ENCODE results near the gene WDR37.
A peak's percentile ranks its signal among the peaks of the same experiment; 100 is the strongest.

Gene WDR37

DNA sequence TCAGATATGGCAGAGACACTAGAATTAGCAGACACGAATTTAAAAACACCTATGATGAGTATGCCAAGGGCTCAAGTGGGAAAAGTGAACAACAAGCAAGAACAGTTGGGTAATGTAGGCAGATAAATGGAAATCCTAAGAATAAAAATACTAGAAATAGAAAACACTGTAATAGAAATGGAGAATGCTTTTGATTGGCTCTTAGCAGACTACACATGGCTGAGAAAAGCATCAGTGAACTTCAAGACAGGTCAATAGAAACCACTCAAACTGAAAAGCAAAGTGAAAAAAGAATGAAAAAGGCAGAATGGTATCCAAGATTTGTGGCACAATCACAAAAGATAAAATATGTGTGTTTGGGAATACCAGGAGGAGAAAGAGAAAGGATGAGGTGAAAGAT, 82.3 kb downstream of the WDR37 start:
- DNase-seq, result no peak
- no peak for TF ChIP-seq GATA1 (IDR thresholded peaks at IDR 0.05; ENCODE audit: low read depth, low read length)
- TF ChIP-seq POLR2A (IDR thresholded peaks at IDR 0.05; ENCODE audit: low read length), result no peak

GRCh38 chr10:1141261-1141660, 85.1 kb downstream of the WDR37 start:
- DNase-seq, result no peak
- TF ChIP-seq POLR2A (IDR thresholded peaks at IDR 0.05; ENCODE audit: low read length) (no peak), GATA1 (IDR thresholded peaks at IDR 0.05; ENCODE audit: low read depth, low read length) (no peak)

GRCh38 chr10:1141701-1142100, 85.5 kb downstream of the WDR37 start:
- DNase-seq, result no peak
- no peak for TF ChIP-seq POLR2A (IDR thresholded peaks at IDR 0.05; ENCODE audit: low read length)
- TF ChIP-seq GATA1 (IDR thresholded peaks at IDR 0.05; ENCODE audit: low read depth, low read length), result no peak

- DNase-seq, result peak in 1 of 2 experiments; percentile 5
- no peak for TF ChIP-seq GATA1 (IDR thresholded peaks at IDR 0.05; ENCODE audit: low read depth, low read length)
- no peak for TF ChIP-seq POLR2A (IDR thresholded peaks at IDR 0.05; ENCODE audit: low read length)
Measured at GRCh38 chr10:1142596-1142995, 86.4 kb downstream of the WDR37 start.

- no peak for DNase-seq
- TF ChIP-seq POLR2A (IDR thresholded peaks at IDR 0.05; ENCODE audit: low read length) (no peak), GATA1 (IDR thresholded peaks at IDR 0.05; ENCODE audit: low read depth, low read length) (no peak)
Measured at GRCh38 chr10:1147810-1148209, 91.6 kb downstream of the WDR37 start.

DNA sequence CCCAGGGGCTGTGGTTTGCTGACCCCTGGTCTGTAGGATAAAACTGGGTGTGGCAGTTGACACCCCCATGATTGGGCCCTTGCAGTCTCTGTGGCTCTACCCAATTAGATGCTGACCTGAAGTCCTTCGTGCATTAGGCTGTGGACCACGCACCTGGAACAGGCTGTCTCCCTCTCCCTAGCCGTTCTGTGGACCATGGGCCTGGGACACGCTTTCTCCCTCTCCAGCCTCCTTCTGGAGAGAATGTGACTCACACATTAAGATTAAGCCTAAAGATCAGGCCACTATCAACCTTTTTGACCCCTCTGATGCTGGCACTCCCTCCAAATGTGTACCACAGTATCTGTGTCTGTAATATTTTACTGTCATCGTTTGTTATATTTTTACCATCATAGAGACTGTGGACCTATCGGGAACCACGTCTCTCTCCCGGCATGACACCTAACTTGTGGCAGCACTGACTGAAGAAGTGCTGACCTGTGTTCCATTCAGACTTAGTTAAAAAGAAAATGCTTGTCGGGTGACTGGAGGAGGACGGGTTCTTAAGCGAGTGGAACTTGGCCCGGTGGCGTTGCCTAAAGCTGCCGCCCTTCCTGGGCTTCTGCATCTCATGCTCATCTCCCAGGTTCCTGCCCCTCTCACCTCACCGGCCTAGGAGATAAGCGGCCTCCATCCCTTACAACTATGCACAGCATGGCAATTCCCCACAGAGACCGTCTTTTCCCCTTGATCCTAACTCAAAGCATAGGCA, 92.8 kb downstream of the WDR37 start:
- TF ChIP-seq GATA1 (IDR thresholded peaks at IDR 0.05; ENCODE audit: low read depth, low read length) (no peak), POLR2A (IDR thresholded peaks at IDR 0.05; ENCODE audit: low read length) (no peak)
- DNase-seq, result no peak

DNA sequence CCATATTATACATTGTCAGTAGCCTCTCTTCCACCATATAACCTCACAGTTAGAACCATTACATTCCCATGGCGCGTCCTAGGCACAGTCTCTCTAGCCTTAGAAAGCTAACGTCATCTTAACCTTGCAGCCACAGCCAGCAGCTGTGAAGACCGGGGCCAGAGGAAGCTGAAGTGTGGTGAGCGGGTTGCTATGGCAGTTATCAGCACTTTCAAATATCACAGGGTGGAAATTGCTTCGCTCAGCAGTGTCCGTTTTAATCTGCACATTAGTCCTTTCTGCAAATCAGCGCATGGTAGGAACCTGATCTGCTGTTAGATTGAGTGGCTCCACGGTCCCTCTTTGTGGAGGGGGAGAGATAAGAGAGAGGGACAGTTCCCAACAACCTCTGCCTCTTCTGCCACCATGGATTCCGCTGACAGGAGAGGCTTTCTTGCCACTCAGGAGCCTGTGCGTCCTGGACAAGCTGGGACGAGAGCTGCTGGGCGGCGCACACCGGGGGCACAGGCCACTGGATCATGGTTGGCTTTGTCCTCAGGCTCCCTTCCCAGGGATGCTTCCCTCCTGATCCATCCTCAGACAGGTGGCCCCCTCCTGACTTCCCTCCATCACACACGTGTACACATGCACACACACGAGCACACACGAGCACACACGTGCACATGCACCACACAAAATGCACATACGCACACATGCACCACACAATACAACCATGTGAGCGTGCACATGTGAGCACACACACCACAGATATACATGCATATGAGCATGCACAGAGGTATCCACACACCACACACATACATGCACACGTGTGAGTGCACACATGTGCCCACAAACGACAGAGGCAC, 93.8 kb downstream of the WDR37 start:
- peak; percentile 13 to 55 for DNase-seq

DNA sequence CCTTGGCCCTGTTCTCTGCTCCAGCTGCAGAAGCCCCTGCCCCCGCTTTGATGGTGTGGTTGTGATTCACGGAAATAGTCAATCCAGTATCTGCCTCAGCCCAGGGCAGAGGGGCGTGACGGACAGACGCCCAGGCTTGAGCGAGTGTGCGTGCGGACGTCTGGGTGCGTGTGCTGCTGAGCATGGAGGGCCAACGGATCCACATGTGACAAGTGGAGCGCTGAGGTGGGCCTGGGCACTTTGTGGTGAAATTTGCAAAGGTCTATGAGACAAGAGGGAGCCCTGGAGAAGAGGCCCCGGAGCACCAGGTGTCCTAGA, 94.4 kb downstream of the WDR37 start:
- TF ChIP-seq POLR2A (IDR thresholded peaks at IDR 0.05; ENCODE audit: low read length) (no peak), GATA1 (IDR thresholded peaks at IDR 0.05; ENCODE audit: low read depth, low read length) (no peak)

More for the DNA sequence above, 93.8 kb downstream of the WDR37 start:
- no peak for TF ChIP-seq GATA1 (IDR thresholded peaks at IDR 0.05; ENCODE audit: low read depth, low read length)
- no peak for TF ChIP-seq POLR2A (IDR thresholded peaks at IDR 0.05; ENCODE audit: low read length)

GRCh38 chr10:1151076-1152033, 95.2 kb downstream of the WDR37 start:
- TF ChIP-seq GATA1 (IDR thresholded peaks at IDR 0.05; ENCODE audit: low read depth, low read length), result no peak
- TF ChIP-seq POLR2A (IDR thresholded peaks at IDR 0.05; ENCODE audit: low read length), result no peak
- no peak for DNase-seq

More for the DNA sequence above, 94.4 kb downstream of the WDR37 start:
- DNase-seq, result no peak

DNA sequence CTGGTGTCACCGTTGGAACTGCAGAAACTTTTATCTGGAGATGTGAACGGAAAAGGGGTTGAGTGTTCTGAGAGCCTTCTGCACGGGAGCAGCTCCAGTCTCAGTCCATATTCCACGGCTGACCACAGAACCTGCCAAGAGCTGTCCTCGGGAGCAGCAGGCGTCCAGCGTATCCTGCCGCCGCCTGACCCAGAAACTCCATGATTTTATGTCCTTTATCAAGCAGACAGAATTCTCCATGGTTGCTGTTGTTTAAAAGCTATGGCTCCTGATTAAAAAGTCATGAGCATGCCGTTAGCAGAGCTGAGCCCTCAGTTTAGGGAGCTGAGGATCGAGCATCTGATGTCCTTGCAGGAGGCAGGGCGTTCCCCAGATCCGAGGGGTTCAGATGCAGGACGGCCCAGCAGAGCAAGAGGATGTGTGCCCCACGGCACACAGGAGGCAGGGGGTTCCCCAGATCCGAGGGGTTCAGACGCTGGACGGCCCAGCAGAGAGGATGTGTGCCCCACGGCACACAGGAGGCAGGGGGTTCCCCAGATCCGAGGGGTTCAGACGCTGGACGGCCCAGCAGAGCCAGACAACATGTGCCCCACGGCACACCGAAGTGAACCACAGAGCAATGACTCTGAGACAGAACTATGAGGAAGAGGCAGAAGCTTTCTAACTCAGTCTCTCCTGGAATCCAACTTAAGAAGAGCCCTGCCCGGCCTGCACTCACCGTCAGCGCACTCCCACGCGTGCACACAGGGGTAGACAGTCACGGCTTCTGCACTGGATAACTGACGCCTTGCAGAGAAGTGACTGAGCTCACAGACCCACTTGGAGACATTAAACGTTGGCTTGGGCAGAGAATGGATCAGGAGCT, 96.4 kb downstream of the WDR37 start:
- TF ChIP-seq GATA1 (IDR thresholded peaks at IDR 0.05; ENCODE audit: low read depth, low read length), result no peak
- TF ChIP-seq POLR2A (IDR thresholded peaks at IDR 0.05; ENCODE audit: low read length), result no peak
- no peak for DNase-seq

DNA sequence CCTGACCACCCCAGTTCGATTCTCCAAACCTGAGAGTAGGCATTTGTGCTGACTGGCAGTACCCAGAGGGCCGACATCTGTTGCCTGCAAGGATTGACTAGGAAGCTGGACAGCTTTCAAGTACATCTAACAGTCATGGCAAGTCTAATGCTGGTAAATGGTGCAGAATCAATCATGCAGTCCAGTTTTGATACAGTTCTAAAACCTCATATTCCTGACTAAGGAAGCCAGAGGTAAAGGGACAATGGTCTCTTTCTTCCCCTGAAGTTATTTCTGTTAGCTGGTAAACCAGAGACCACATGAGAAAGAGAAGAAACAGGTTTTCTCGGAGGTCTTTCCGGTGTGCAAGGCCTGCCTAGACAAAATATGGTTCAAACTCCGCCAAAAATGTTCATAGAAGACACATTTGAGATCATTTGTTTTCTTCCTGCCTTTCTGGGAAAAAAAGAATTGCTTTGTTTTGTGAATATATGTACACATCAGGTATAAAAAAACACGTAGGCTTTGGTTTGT, 97.1 kb downstream of the WDR37 start:
- TF ChIP-seq POLR2A (IDR thresholded peaks at IDR 0.05; ENCODE audit: low read length) (no peak), GATA1 (IDR thresholded peaks at IDR 0.05; ENCODE audit: low read depth, low read length) (no peak)
- DNase-seq, result no peak

GRCh38 chr10:1153805-1154351, 97.7 kb downstream of the WDR37 start:
- DNase-seq, result no peak
- TF ChIP-seq GATA1 (IDR thresholded peaks at IDR 0.05; ENCODE audit: low read depth, low read length) (no peak), POLR2A (IDR thresholded peaks at IDR 0.05; ENCODE audit: low read length) (no peak)

Data from erythroblast (primary cell).